SU-DHL-6 (cell line): ENCODE results near the gene COL4A2.

Experiments
- EZH2phosphoT487 ChIP-seq: fragments of 200-600 bp; sonication (generic), shearing (Covaris generic); conservative IDR thresholded peaks from 2 replicates; pipeline ENCODE4 v1.6.1; 2018; ENCODE audit warnings: mild to moderate bottlenecking, antibody characterized with exemption, low read length, moderate library complexity, mixed read lengths
- TF ChIP-seq, protein P1 (sequence below): fragments of 200-600 bp; sonication (generic); IDR thresholded peaks from one replicate; pipeline ENCODE4 v1.5.1; 2017; ENCODE audit warnings: antibody characterized with exemption, mild to moderate bottlenecking, low read length, moderate library complexity; ENCODE audit not compliant: insufficient read depth, poor library complexity, severe bottlenecking

- TF ChIP-seq, protein P1, sequence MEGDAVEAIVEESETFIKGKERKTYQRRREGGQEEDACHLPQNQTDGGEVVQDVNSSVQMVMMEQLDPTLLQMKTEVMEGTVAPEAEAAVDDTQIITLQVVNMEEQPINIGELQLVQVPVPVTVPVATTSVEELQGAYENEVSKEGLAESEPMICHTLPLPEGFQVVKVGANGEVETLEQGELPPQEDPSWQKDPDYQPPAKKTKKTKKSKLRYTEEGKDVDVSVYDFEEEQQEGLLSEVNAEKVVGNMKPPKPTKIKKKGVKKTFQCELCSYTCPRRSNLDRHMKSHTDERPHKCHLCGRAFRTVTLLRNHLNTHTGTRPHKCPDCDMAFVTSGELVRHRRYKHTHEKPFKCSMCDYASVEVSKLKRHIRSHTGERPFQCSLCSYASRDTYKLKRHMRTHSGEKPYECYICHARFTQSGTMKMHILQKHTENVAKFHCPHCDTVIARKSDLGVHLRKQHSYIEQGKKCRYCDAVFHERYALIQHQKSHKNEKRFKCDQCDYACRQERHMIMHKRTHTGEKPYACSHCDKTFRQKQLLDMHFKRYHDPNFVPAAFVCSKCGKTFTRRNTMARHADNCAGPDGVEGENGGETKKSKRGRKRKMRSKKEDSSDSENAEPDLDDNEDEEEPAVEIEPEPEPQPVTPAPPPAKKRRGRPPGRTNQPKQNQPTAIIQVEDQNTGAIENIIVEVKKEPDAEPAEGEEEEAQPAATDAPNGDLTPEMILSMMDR, result no peak
- TF ChIP-seq EZH2phosphoT487, result no peak
Observed at GRCh38 chr13:110369400-110369799, 62.3 kb downstream of the COL4A2 start.
